Right renal pelvis (tissue), 4 donors: ENCODE measurements around the gene CMTM1. TPM values are rescaled to one million over a fixed set of nuclear protein-coding genes. Genes with fewer than 3 reads are reported as not detected.
A peak's percentile ranks its signal among the peaks of the same experiment; 100 is the strongest.

ENCODE experiments used
- DNase-seq, 4 donors: peaks; one replicate each; pipeline ENCODE4 v3.0.0-alpha.2; 2013; ENCODE audit warnings: low read depth in 4 of 4, low spot score in 3 of 4, missing footprints in 1 of 4
- polyA plus RNA-seq, 4 donors: library from polyadenylated mRNA; unstranded; fragments of 120-200 nt; gene quantifications; one replicate each; pipeline ENCODE4 v1.2.1, GENCODE V29; 2013; ENCODE audit not compliant: insufficient read length in 4 of 4

CMTM1 gene, protein sequence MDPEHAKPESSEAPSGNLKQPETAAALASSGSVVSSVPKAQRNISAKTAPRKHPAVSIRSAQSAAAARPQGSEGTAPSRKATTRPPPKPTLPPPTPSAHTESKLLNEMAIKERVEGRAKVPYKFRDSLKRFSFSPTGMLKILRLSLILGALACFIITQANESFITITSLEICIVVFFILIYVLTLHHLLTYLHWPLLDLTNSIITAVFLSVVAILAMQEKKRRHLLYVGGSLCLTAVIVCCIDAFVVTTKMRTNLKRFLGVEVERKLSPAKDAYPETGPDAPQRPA
- 1 to 10 TPM; 5.5 to 7.6 (median 6.0) TPM for polyA plus RNA-seq

- no peak for DNase-seq
These were observed at the start of gene CMTM1 for GRCh38 chr16:66566051-66566901. Gene CMTM1 (plus strand): TSS chr16:66566439. CDS start chr16:66566514, 75 bp downstream.

- DNase-seq: no peak
These were observed 49.8 kb upstream of the CMTM1 start for GRCh38 chr16:66516509-66516807.

DNA sequence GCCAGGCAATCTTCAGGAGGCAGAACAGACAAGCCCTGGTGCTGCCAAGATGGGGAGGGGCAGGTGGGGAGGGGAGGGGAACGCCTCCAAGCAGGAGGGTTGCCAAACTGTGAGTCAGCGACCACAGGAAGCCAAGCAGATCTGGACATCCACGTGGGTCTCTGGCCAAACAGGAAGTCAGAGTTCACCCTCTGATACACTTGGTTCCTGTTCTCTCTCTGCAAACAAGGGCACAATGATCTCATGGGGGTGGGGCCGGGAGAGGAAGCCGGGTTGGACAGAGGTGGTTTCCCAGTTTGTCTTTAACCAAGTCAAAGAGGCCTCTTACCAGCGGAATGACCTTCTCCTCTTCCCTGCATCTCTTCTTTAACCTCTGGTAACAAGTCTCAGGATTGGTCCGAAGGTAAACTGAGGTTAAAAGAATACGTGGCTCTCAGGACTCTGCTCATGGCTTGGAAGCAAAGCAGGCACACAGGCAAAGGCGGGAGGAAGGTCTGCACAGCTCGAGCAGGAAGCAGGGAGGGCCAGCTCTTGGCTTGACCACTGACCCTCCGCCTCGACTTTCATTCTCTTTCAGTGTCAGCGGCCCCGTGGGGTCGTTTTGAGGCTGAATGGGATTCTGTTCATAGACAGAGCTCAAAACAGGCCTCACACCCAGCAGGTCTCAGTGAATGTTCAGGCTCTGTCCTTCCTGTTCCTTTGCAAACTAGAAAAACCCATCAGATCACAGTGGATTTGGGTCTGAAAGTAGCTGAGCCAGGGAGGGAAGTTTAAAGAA is 49.2 kb upstream of the CMTM1 start:
- peak; percentile 56 to 78 (median 72) for DNase-seq

- DNase-seq: no peak
These were observed 48.5 kb upstream of the CMTM1 start for GRCh38 chr16:66517586-66518263.

- no peak for DNase-seq
These were observed 46.5 kb upstream of the CMTM1 start for GRCh38 chr16:66519482-66520373.

GRCh38 chr16:66520406-66521170 is 45.7 kb upstream of the CMTM1 start:
- no peak for DNase-seq

DNA sequence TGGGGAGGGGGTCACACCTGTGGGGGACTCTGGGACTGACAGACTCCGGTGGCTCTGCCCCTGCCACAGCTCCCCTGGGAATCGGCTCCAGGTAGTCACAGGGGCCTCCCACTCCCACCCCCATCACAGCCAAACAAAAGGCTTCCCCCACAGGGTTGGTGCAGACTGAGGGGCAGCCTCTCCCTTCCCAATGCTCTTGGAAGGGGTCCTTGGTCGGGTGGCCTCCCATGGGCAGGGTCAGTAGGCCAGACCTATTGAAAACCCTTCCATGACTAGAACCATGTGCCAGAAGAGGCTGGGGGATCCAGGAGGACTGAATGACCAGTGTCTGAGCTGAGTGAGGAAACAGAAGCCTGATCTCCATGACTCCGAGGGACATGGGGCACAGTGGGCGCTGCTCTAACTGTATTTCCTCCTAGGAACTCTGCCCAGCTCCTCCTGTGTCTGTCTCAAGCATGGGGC is 45.0 kb upstream of the CMTM1 start:
- DNase-seq: no peak

DNA sequence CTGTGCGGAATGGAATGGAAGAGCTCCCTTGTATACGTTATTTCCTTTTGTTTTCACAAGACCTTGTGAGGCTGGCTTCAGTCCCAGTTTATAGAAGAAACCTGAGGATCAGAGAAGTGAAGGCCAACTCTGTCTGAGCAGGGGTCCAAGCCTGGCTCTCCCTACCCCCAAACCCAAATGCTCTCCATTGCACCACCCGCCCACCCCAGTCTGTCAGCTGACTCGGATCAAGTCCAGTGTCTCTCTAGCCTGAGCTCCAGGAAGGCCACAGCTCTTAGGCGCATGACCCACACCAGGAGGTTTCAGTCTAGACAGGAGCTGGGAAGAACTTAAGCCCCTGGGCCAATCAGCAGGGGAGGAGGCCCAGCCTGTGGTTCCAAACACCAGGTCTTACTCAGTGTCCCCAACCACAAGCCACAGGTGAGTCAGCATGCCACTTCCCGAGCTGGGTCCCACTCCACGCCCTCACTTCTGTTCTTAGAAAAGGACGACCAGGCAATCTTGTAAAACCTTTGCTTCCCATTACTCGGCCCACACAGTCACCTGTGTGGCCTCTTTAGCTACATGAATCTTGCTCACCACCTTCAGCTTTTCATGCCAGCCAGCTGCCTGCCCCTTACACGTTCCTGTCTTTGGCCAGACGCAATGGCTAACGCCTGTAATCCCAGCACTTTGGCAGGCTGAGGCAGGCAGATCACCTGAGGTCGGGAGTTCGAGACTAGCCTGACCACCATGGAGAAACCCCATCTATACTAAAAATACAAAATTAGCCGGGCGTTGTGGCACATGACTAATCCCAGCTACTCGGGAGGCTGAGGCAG is 44.1 kb upstream of the CMTM1 start:
- no peak for DNase-seq

DNA sequence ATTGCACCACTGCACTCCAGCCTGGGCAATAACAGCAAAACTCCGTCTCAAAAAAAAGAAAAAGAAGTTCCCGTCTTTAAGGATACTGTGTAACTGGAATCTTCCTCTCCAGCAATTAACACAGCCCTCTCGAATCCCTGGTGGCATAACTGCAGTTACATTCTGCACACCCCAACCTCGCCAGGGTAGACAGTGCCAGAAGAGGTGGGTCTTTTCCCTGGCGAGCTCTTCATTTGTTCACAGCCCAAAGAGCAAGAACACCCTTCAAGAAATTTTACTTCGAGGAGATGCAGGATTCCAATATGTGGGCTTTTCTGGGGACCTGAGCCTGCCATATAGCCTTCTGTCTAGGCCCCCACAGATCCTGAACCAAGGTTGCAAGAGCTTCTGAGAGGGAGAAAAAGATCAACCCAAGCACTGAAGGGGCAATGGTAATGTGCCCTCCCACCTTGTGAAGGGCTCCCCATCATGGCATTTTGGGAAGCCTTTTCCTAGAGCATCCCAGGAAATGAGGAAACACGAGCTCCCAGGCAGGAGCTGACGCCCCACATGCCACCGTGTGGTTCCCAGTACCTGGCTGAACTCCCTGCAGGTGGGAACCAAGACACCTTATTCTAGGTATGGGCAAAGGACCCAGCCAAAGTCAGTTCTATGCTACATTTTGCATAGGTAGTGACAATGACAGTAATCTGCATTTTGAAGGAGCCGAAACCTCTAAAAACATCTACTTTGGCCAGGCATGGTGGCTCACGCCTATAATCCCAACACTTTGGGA is 43.2 kb upstream of the CMTM1 start:
- no peak for DNase-seq

DNA sequence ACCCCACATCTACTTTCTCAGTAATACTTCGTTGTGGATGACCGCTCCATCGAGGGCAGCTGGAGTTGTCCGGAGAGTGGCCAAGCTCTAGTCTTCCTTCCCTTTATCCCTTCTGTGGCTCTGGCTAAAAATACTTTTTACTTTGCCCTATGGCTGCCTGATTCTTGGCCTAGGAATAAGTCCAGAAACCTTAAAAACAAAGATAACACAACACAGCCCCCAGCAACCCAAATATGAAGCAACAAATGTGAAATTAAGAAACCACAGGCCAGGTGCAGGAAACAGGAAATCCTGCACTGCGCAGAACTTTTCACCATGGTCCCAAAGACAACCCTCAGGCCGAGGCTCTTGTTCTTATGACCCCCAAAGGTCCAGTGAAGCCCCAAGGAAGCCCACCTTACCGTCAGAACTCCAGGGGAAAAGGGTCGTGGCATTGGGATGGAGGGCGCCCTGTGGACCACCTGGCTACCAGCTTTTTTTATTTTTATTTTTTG is 42.3 kb upstream of the CMTM1 start:
- no peak for DNase-seq

DNA sequence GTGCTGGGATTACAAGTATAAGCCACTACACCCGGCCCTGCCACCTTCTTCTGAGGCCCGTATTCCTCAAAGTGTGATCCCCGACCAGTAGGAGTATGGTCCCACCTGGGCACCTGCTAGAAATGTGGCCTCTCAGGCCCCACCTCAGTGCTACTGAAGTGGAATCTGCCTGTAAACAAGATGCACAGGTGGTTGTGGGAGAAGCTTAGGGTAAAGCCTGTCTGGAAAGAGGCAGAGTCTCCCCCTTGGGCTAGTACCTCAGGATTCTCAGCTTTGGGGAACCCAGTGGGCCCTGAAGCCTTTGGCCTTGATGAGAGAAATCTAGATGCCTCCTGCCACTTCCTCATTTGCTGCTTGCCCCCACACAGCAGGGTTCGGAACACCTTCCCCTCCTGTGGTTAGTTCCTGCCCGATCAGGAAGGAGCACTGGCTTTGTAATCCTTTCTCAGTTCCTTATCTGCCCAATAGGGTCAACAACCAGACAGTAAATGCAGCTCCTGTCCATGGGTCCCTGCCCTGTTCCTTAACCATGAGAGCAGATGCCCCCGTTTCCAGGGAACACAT is 41.6 kb upstream of the CMTM1 start:
- no peak for DNase-seq

DNA sequence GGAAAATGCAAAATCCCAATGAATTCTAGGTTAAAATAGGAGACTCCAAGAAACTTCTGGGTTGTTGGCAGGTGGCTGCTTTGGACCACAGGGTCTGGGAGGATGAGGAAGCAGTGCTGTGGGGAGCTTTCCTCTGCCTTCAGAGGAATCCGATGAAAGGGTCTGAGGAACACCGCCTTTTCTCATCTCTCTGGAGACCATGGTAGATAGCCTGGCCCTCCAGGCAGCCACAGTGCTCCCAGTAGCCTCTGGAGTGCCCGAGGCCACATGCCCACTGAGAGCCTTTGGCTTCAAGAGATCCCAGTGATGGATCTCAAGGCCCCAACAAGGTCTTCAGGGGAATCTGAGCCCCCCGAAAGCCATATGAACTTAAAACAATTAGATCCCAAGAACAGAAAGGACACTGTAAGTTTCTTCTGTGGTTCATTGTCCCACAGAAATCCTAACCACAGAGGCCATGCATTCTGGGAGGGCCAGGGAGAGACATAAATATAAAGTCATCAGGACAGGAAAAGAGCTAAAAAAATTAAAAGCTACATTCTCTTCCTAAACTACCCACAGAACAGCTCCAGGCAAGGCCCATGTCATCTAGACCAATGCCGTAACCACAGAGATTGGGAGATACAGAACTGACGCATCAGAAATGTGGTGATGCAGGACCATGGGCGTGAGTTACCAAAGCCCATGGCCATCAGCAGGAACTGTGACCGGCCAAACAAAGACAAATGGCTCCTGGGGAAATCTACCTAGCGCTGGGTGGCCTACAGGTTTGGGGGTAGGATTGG is 40.7 kb upstream of the CMTM1 start:
- no peak for DNase-seq

DNA sequence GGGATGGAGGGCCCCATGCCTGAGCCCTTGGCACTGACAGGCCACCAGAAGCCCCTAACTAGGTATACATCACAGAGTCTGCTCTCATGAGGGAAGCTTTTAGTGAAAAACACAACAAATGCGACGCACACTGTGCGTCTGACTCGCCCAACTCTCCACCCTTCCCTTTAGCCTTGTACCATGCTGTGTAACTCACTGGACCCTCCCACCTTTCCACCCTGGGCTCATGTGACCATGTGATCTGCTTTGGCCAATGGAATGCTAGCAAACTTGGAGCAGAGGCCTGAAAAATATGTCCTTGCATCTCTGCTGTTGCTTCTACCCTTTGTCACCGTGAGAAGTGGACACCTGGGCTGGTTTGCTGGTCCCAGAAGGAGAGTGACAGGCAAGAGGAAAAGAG is 37.9 kb upstream of the CMTM1 start:
- no peak for DNase-seq

GRCh38 chr16:66529475-66529874 is 36.8 kb upstream of the CMTM1 start:
- no peak for DNase-seq

GRCh38 chr16:66534376-66534799 is 31.9 kb upstream of the CMTM1 start:
- no peak for DNase-seq

DNA sequence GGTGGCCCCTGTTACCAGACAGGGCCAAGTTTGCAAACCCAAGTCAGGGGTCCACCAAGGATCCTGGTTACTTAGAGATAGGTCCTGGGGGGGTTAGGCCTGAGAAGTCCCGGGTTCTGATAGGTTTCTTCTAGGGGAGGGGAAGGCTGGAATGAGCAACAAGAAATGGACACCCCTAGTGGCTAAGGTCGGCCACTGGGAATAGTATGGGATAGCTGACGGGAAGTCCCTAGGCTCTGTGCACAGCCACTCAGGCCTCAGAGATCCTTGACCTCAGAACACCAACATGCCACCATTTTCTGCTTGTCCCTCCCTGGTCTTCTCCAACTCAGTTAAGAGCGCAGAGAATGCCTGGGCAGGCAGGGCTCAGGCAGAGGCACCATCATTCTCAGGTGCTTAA is 29.7 kb upstream of the CMTM1 start:
- no peak for DNase-seq
